GM18907 (cell line): Measurements from ENCODE around the gene ALDH9A1.
A peak's percentile ranks its signal among the peaks of the same experiment; 100 is the strongest.
"Not testable (repeated sequence)": the region's sequence is repeated elsewhere in the genome, so short reads cannot be mapped to it uniquely, and the experiment has no call there.

Experiments
- ATAC-seq: cut with Tn5 transposase; IDR thresholded peaks from one replicate; pipeline ENCODE4 v1.9.1; 2021; ENCODE audit warnings: mild to moderate bottlenecking, moderate library complexity; ENCODE audit not compliant: unreplicated experiment

ALDH9A1 gene

GRCh38 chr1:165647970-165648369 is 50.4 kb downstream of the ALDH9A1 start:
- no peak for ATAC-seq

DNA sequence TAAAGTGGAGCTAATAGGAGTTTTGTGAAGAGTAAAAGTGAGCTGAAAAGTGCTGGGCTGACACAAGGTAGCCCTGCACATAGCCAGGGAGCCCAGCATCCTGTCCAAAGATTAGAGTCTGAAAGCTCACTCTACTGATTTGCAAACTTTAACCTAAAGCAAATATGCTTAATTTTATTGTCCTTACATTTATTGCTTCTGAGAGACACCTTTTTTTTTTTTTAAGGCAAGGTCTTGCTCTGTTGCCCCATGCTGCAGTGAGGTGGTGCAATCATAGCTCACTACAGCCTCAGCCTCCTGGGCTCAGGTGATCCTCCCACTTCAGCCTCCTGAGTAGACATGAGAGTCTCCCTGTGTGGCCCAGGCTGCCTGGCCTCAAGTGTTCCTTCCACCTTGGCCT is 50.8 kb downstream of the ALDH9A1 start:
- ATAC-seq: no peak

GRCh38 chr1:165645654-165646366 is 52.6 kb downstream of the ALDH9A1 start:
- peak; percentile 76 for ATAC-seq

DNA sequence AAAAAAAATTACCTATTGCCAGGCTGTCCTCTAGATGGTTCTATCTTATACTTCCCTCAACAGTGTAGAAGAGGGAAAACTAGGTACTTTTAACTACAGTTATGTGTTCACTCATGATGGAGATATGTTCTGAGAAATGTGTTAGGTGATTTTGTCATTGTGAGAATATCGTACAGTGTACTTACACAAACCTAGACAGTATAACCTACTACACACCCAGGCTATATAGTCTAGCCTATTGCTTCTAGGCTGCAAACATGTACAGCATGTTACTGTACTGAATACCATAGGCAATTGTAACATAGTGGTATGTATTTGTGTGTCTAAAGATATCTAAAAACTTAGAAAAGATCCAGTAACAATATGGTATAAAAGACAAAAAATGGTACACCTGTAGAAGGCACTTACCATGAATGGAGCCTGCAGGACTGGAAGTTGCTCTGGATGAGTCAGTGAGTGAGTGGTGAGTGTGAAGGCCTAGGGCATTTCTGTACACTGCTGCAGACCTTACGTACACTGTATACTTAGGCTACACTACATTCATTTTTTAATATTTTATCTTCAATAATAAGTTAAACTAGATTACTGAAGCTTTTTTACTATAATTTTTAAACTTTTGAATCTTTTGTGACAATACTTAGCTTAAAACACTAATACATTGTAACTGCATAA is 54.2 kb downstream of the ALDH9A1 start:
- no peak for ATAC-seq

DNA sequence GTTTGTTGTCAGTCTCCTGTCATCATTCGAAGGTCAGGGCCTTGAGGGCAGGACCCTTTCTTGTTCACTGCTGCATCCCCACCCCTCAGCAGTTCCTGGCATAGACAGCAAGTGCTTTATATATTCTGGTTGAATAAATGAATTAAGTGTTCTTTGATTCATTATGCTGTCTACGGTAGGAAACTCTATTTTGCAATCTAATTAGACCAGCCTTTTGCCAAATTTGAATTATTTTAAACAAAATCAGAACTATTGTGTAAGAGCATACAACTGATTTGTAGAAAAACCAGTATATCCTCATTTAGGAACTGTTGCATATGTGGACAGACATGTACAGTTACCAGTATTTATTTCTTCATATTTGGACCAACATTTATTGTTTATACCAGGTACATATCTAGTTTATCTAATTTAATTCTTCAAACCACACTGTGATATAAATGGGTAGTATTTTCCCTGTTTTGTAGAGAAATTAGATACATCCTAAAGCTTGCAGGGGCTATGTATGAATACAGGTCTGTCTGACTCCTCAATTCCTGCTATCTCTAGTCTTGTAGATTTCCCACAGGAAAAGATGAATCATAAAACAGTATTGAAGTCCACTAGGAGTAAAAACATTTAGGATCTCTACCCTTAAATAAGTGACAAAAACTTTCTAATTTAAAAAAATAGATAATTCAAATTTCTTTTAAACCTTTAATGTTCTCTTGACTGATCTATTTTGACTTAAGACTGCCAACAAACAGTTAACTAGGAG is 57.0 kb downstream of the ALDH9A1 start:
- no peak for ATAC-seq

- ATAC-seq: peak; percentile 52
These were observed 58.3 kb downstream of the ALDH9A1 start for GRCh38 chr1:165639821-165640623.

DNA sequence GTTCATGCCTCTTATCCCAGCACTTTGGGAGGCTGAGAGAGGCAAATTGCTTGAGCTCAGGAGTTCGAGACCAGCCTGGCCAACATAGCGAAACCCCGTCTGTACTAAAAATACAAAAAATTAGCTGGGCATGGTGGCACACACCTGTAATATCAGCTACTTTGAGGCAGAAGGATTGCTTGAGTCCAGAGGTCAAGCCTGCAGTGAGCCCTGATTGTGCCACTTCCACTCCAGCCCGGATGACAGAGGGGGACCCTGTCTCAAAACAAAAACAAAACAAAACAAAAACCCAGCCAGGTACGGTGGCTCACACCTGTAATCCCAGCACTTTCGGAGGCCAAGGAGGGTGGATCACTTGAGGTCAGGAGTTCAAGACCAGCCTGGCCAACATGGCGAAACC is 60.2 kb downstream of the ALDH9A1 start:
- ATAC-seq: not testable (repeated sequence)

- no peak for ATAC-seq
These were observed 60.9 kb downstream of the ALDH9A1 start for GRCh38 chr1:165637427-165637826.

DNA sequence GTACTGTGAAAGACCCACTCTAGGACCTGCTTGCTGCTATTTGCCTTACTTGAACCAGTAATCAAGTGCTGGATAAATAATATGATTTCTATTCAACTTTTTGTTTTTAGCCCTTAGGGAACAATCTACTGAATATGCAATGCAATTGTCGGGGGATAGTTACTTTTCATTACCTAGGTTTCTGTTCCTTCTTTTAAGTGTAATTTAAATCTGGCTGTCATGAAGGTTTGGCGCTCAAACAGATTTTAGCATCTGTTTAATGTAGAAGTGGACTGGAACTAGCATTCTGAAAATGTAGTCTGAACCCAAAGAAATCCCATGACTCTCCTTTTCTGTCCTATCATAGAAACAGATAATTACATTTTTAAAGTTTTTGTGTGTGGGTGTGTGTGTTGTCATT is 62.5 kb downstream of the ALDH9A1 start:
- no peak for ATAC-seq

- ATAC-seq: no peak
These were observed 63.0 kb downstream of the ALDH9A1 start for GRCh38 chr1:165635329-165635728.

- no peak for ATAC-seq
These were observed 64.0 kb downstream of the ALDH9A1 start for GRCh38 chr1:165634154-165634921.

- ATAC-seq: no peak
These were observed 64.7 kb downstream of the ALDH9A1 start for GRCh38 chr1:165633614-165634013.

DNA sequence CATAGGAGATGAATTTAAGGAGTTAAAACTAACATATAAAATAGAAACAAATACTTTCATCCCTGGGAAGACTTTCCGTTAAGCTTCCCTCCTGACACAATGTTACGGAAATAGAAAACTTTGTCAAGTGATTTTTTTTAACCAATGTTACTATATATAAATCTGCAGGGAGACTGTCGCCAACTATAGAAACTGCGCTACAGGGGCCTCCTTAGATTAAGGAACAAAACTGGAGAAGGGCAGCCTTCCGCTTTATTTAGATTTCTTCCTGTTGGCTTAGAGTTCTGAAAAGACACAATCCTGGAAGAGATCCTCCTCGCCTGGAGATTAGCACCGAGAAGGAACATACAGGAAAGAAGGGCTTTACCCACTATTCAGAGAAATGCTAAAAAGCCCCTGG is 65.9 kb downstream of the ALDH9A1 start:
- ATAC-seq: no peak

GRCh38 chr1:165632152-165632469 is 66.3 kb downstream of the ALDH9A1 start:
- no peak for ATAC-seq

DNA sequence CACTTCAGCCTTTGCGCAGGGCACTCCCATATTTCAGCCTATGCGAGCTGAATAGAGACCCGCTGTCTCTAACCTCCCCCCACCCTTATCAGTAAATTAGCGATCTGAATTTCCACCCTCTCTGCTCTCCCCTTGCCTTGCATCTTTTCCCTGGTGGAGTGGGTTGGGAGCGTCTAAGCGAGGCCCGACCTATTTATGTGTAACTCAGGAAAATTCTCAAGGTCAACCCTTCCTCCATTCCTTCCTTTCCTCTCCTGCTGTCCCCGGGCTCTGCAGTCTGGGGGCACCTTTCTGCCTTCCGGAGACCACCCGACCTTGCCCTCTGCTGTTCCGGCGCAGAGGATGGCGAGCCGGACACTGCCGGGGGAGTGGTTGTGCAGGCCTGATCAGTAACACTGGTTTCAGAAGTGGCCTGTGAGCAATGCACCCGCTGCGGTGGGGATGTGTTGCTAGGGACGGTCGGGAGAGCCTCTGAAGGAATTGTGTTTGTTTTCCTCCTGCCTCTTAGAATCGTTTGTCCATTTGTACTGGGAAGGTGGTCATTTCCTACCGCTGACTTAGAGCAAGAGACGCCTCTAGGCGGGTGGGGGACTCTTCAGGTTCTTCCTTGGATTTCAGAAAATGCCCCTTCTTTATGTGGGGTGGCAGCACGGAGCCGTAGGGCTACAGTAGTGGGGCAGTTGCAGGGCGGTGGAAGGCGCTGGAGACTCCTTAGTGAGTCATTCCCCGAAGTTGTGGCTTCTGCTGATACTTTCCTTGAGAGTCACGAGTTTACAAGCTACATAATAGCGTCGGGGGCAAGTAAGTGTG is 66.8 kb downstream of the ALDH9A1 start:
- peak; percentile 49 for ATAC-seq

DNA sequence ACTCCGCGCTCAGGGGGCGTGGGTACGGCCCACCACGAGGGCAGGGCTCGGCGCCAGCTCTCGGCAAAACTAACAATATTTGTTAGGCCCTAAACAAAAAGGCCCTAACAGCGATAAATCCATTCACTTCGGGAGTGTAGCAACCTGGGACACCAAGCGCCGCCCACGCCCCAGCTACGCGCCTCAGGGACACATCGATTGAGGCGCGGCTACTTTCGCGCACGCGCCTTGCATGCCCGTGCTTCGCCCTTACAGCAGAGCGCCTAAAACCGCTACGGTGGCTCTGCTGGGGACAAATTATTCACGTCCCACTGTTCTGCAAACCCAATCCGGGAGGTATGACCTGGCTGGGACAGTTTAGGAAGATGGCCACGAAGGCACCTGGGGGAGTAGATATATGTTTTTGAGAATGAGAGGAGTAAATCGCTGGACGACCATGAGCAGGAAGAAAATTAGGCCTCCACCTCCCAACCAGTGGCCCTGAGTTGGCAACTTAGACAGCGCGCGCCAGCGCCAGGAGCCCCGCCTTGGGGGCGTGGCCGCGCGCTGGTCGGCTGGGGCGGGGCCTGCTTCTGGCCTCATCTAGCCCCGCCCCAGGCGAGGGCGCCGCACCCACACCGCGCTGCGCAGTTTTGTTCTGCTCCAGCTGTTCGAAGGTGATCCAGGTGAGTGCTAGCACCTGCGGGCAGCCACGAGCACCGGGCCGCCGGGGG is 67.6 kb downstream of the ALDH9A1 start, which contains the start of gene MGST3:
TSS of gene MGST3 (plus strand) at position 606 of the 713 bp plus-strand sequence. CDS start 18,614 bp downstream, outside the sequence.
- ATAC-seq: peak; percentile 88

DNA sequence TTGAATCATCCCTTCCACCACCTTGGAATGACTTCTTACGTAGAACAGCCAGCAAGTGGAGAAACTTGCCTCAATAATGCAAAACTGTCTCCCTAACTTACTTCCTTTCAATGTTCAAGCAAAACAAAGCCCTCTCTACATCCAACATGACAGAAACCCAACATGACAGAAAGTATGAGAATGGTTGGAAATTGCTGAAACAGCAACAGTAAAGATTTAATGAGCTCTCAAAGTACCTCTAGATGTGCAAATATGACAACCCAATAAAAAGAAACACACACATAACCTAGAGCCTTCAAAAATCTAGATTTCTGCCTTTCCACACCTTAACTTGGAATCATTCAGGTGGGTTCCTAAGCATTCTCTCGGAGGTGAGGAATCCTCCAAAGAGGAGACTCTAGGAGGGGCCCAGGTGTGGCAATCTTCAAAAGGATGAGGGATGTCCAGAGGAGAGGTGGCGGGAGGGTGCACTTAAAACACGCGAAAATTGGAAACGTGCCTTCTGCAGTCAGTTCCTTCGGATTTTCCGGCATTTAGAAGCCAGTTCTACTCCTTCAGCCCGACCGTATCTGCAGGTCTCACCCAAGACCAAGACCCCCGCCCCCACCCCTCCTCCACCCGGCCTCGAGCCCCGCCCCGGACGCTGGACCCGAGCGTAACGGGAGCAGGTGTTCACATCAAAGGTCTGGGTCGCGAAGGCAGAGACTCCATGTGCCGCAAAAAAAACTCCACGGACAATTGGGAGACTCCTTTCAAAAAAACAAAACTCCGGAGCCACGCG is 68.3 kb downstream of the ALDH9A1 start:
- peak; percentile 1 for ATAC-seq

DNA sequence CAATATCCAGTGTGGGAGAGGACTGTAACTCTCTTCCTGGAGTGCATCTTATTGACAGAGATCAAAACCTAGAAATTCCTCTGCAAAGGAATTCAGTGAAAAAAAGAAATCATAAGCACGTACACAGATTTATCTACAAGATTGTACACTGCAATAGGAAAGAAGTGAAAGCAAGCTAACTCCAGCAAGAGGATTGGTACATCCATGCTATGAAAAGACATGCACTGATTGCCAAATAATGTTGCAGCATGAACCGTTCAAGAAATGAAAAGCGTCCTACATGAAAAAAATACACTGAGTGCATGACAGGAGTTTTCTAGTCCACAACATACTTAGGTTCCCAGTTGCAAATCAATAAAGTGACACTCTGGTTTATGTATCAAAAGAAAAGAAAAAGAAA is 69.2 kb downstream of the ALDH9A1 start:
- ATAC-seq: no peak
